Tibial nerve (tissue), 4 donors: ENCODE results near the gene PTPRK.

ENCODE experiments used
- EP300 ChIP-seq, 2 donors: sonication (generic); formaldehyde crosslinking; IDR thresholded peaks; one replicate each; pipeline ENCODE4 v1.6.1; 2017; ENCODE audit warnings: antibody characterized with exemption in 2 of 2, mild to moderate bottlenecking in 1 of 2
- POLR2A ChIP-seq, 2 donors: fragments of 450-650 bp; IDR thresholded peaks; one replicate each; pipeline ENCODE4 v1.6.1; 2017; ENCODE audit warnings: antibody characterized with exemption in 2 of 2, mild to moderate bottlenecking in 2 of 2, moderate library complexity in 2 of 2
- TF ChIP-seq, protein P1 (sequence below), 5 experiments: fragments of 200-600 bp in 3 of 5; fragments of 450-650 bp in 2 of 5; sonication (generic) in 3 of 5; IDR thresholded peaks; one replicate each; pipeline ENCODE4 v1.5.1; 2016 to 2019; ENCODE audit warnings: antibody characterized with exemption in 5 of 5, mild to moderate bottlenecking in 3 of 5, moderate library complexity in 2 of 5

DNA sequence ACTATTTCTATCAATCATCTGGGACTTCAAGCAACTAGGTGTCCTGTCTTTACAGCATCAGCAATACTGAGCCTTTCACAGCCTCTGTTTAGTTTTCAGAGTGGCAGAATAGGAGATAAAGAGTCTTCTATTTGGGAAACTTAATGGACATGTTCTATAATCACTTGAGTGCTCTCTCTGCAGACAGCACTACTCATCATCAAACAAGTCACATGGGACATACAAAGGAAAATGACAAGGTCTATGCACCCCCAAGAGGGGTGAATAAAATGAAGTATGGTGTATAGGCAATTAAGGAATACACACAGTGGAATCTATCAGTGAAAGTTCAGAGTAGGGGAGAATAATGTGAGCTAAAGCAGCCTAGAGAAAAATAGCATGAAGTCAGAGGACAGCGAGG is 381.7 kb downstream of the PTPRK start:
- TF ChIP-seq, protein P1, sequence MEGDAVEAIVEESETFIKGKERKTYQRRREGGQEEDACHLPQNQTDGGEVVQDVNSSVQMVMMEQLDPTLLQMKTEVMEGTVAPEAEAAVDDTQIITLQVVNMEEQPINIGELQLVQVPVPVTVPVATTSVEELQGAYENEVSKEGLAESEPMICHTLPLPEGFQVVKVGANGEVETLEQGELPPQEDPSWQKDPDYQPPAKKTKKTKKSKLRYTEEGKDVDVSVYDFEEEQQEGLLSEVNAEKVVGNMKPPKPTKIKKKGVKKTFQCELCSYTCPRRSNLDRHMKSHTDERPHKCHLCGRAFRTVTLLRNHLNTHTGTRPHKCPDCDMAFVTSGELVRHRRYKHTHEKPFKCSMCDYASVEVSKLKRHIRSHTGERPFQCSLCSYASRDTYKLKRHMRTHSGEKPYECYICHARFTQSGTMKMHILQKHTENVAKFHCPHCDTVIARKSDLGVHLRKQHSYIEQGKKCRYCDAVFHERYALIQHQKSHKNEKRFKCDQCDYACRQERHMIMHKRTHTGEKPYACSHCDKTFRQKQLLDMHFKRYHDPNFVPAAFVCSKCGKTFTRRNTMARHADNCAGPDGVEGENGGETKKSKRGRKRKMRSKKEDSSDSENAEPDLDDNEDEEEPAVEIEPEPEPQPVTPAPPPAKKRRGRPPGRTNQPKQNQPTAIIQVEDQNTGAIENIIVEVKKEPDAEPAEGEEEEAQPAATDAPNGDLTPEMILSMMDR (IDR thresholded peaks at IDR 0.05) = no peak
- no peak for TF ChIP-seq EP300 (IDR thresholded peaks at IDR 0.05)
- no peak for TF ChIP-seq POLR2A (IDR thresholded peaks at IDR 0.05)
